Skeletal muscle satellite cell (primary cell): Measurements from ENCODE around the gene KIFAP3. TPM values are rescaled to one million over a fixed set of nuclear protein-coding genes. Genes with fewer than 3 reads are reported as not detected.
"Not testable (repeated sequence)": the region's sequence is repeated elsewhere in the genome, so short reads cannot be mapped to it uniquely, and the experiment has no call there.

Source experiments
- H3K27me3 ChIP-seq: 2 replicates; pipeline ENCODE4 v1.7.0; 2013; ENCODE audit warnings: low read length; ENCODE audit not compliant: control insufficient read depth, insufficient read depth
- H3K36me3 ChIP-seq: 2 replicates; pipeline ENCODE4 v1.7.0; 2013; ENCODE audit warnings: mild to moderate bottlenecking, control low read depth, low read length; ENCODE audit not compliant: insufficient read depth
- H3K4me1 ChIP-seq: 2 replicates; pipeline ENCODE4 v1.7.0; 2013; ENCODE audit warnings: low read length; ENCODE audit not compliant: control insufficient read depth, insufficient read depth
- H3K4me2 ChIP-seq: 2 replicates; pipeline ENCODE4 v1.7.0; 2013; ENCODE audit warnings: mild to moderate bottlenecking, low read length
- H3K4me3 ChIP-seq: 2 replicates; pipeline ENCODE4 v1.7.0; 2013; ENCODE audit warnings: low read length
- H3K9ac ChIP-seq: 2 replicates; pipeline ENCODE4 v1.7.0; 2013; ENCODE audit warnings: mild to moderate bottlenecking, low read depth, low read length, moderate library complexity
- H3K9me3 ChIP-seq: replicated peaks from 2 replicates; pipeline ENCODE4 v1.7.0; 2013; ENCODE audit warnings: mild to moderate bottlenecking, control low read depth, low read length
- total RNA-seq: library from RNA; depleted of rRNA; stranded (reverse); fragments of >200 nt; gene quantifications from 2 replicates; pipeline ENCODE4 v1.2.3, GENCODE V29; 2012; rRNA removed

KIFAP3 gene
- 22.7 and 23.6 TPM in 2 replicates for total RNA-seq

- no peaks in the 10 kb centered on the region for H3K36me3 ChIP-seq
- H3K4me2 ChIP-seq: peak within 1 kb of the TSS; percentile 86
- peak within 1 kb of the TSS; percentile 92 for H3K4me3 ChIP-seq
- H3K9ac ChIP-seq: peak within 1 kb of the TSS; percentile 90
- H3K9me3 ChIP-seq: no peaks in the 10 kb centered on the region
- H3K27me3 ChIP-seq: no peaks in the 10 kb centered on the region
- H3K4me1 ChIP-seq: peaks cover 12% of the 10 kb centered on the region
These were observed at the start of gene KIFAP3 for GRCh38 chr1:170074250-170075157. Gene KIFAP3, minus strand, starts transcription at chr1:170074695. Its CDS starts 228 bp downstream, at chr1:170074467.

- Histone ChIP-seq H3K9ac (no peak overlapping the region), H3K4me2 (no peak overlapping the region), H3K4me3 (no peak overlapping the region)
These were observed 47.9 kb upstream of the KIFAP3 start for GRCh38 chr1:170122366-170122765.

GRCh38 chr1:170114906-170115305 lies 40.4 kb upstream of the KIFAP3 start:
- H3K9ac ChIP-seq: no peak overlapping the region
- H3K4me3 ChIP-seq: no peak overlapping the region
- H3K36me3 ChIP-seq: no peaks in the 10 kb centered on the region
- H3K27me3 ChIP-seq: no peaks in the 10 kb centered on the region
- H3K4me1 ChIP-seq: no peaks in the 10 kb centered on the region
- no peaks in the 10 kb centered on the region for H3K9me3 ChIP-seq
- H3K4me2 ChIP-seq: no peak overlapping the region

More at GRCh38 chr1:170122366-170122765, 47.9 kb upstream of the KIFAP3 start:
- Histone ChIP-seq H3K4me1 (peaks cover 3% of the 10 kb centered on the region), H3K36me3 (no peaks in the 10 kb centered on the region), H3K9me3 (no peaks in the 10 kb centered on the region), H3K27me3 (no peaks in the 10 kb centered on the region)

- H3K4me2 ChIP-seq, H3K9me3 ChIP-seq, H3K27me3 ChIP-seq, H3K9ac ChIP-seq, H3K4me1 ChIP-seq, H3K36me3 ChIP-seq, H3K4me3 ChIP-seq: not testable (repeated sequence)
These were observed 38.6 kb upstream of the KIFAP3 start for GRCh38 chr1:170113140-170113539.

GRCh38 chr1:170097449-170097948 lies 23.0 kb upstream of the KIFAP3 start:
- Histone ChIP-seq H3K4me2 (no peak overlapping the region), H3K4me1 (no peaks in the 10 kb centered on the region), H3K9ac (no peak overlapping the region), H3K9me3 (no peaks in the 10 kb centered on the region), H3K36me3 (no peaks in the 10 kb centered on the region), H3K27me3 (peaks cover 4% of the 10 kb centered on the region), H3K4me3 (no peak overlapping the region)

GRCh38 chr1:170096806-170097340 lies 22.4 kb upstream of the KIFAP3 start:
- Histone ChIP-seq H3K27me3 (peaks cover 1% of the 10 kb centered on the region), H3K4me1 (no peaks in the 10 kb centered on the region), H3K36me3 (no peaks in the 10 kb centered on the region), H3K9me3 (no peaks in the 10 kb centered on the region), H3K4me2 (no peak overlapping the region), H3K4me3 (no peak overlapping the region), H3K9ac (no peak overlapping the region)

GRCh38 chr1:170095976-170096748 lies 21.7 kb upstream of the KIFAP3 start:
- no peak overlapping the region for H3K9ac ChIP-seq
- H3K4me1 ChIP-seq: no peaks in the 10 kb centered on the region
- H3K9me3 ChIP-seq: no peaks in the 10 kb centered on the region
- H3K4me3 ChIP-seq: no peak overlapping the region
- H3K36me3 ChIP-seq: no peaks in the 10 kb centered on the region
- no peaks in the 10 kb centered on the region for H3K27me3 ChIP-seq
- no peak overlapping the region for H3K4me2 ChIP-seq

GRCh38 chr1:170094697-170095616 lies 20.5 kb upstream of the KIFAP3 start:
- not testable (repeated sequence) for H3K9me3 ChIP-seq, H3K27me3 ChIP-seq, H3K9ac ChIP-seq, H3K4me2 ChIP-seq, H3K36me3 ChIP-seq, H3K4me3 ChIP-seq, H3K4me1 ChIP-seq

- no peak overlapping the region for H3K4me2 ChIP-seq
- no peaks in the 10 kb centered on the region for H3K9me3 ChIP-seq
- H3K4me3 ChIP-seq: no peak overlapping the region
- no peak overlapping the region for H3K9ac ChIP-seq
- no peaks in the 10 kb centered on the region for H3K36me3 ChIP-seq
- H3K27me3 ChIP-seq: no peaks in the 10 kb centered on the region
- no peaks in the 10 kb centered on the region for H3K4me1 ChIP-seq
These were observed 12.0 kb upstream of the KIFAP3 start for GRCh38 chr1:170086399-170087032.

- H3K4me3 ChIP-seq: no peak overlapping the region
- no peak overlapping the region for H3K4me2 ChIP-seq
- no peak overlapping the region for H3K9ac ChIP-seq
- H3K27me3 ChIP-seq: no peaks in the 10 kb centered on the region
- no peaks in the 10 kb centered on the region for H3K4me1 ChIP-seq
- H3K9me3 ChIP-seq: no peaks in the 10 kb centered on the region
- no peaks in the 10 kb centered on the region for H3K36me3 ChIP-seq
These were observed 10.6 kb upstream of the KIFAP3 start for GRCh38 chr1:170085091-170085490.
